B cell (primary cell): ENCODE measurements around the gene TBC1D23. TPM values are rescaled to one million over a fixed set of nuclear protein-coding genes. Genes with fewer than 3 reads are reported as not detected.

Experiments used
- ATAC-seq: fragments of 200-7000 bp; cut with Tn5 transposase; one replicate; pipeline ENCODE4 v1.10.0; 2021; ENCODE audit warnings: low read depth, mild to moderate bottlenecking, moderate number of reproducible peaks, moderate library complexity
- CTCF ChIA-PET: fragments of 350-600 bp; sonication (Branson Sonifier 250); formaldehyde crosslinking; loops from one replicate; lab custom pipeline; 2021; ENCODE audit warnings: antibody characterized with exemption, inconsistent platforms; lab: Charles Lee
- POLR2A ChIA-PET: fragments of 350-600 bp; sonication (Branson Sonifier 250); formaldehyde crosslinking; loops from one replicate; lab custom pipeline; 2021; ENCODE audit warnings: antibody characterized with exemption; lab: Charles Lee
- DNase-seq: peaks from one replicate; pipeline ENCODE4 v3.0.0; 2013
- H2AFZ ChIP-seq: 2 replicates; pipeline ENCODE4 v1.6.1; 2012; ENCODE audit warnings: mild to moderate bottlenecking, low read depth, low read length; ENCODE audit not compliant: insufficient read depth, poor library complexity, severe bottlenecking
- H3K27ac ChIP-seq, 2 donors: 1 replicate in 1 of 2; 2 replicates in 1 of 2; pipeline ENCODE4 v1.5.1; 2012 to 2013; ENCODE audit warnings: low read length in 2 of 2, mild to moderate bottlenecking in 2 of 2, moderate library complexity in 1 of 2
- H3K27me3 ChIP-seq, 4 experiments: fragments of 200-600 bp in 1 of 4; sonication (generic) in 1 of 4; replicated peaks in 1 of 4; 1 replicate in 2 of 4; 2 replicates in 2 of 4; pipeline versions ENCODE4 v1.6.1 to v1.7.0; 2013 to 2016; ENCODE audit warnings: low read length in 3 of 4, mild to moderate bottlenecking in 2 of 4, mixed read lengths in 1 of 4, moderate library complexity in 1 of 4; ENCODE audit not compliant: insufficient read depth in 4 of 4, control insufficient read depth in 3 of 4; ENCODE audit errors: control extremely low read depth in 1 of 4
- H3K36me3 ChIP-seq, 2 experiments: replicated peaks in 1 of 2; 1 replicate in 1 of 2; 2 replicates in 1 of 2; pipeline versions ENCODE4 v1.6.1 to v1.7.1; 2013; ENCODE audit warnings: low read length in 1 of 2; ENCODE audit not compliant: insufficient read depth in 2 of 2, control insufficient read depth in 1 of 2; ENCODE audit errors: control extremely low read depth in 1 of 2, extremely low read depth in 1 of 2
- H3K4me1 ChIP-seq, 2 donors: fragments of 200-600 bp in 1 of 2; sonication (generic) in 1 of 2; 1 replicate in 1 of 2; 2 replicates in 1 of 2; pipeline versions ENCODE4 v1.5.1 to v1.6.1; 2013 to 2017; ENCODE audit warnings: low read length in 2 of 2; ENCODE audit not compliant: control insufficient read depth in 2 of 2, insufficient read depth in 2 of 2
- H3K4me2 ChIP-seq: replicated peaks from 2 replicates; pipeline ENCODE3; 2012; ENCODE audit warnings: mild to moderate bottlenecking, low read depth, low read length; ENCODE audit not compliant: poor library complexity, severe bottlenecking
- H3K4me3 ChIP-seq, 5 experiments: fragments of 200-600 bp in 1 of 5; sonication (generic) in 1 of 5; 1 replicate in 3 of 5; 2 replicates in 2 of 5; pipeline versions ENCODE4 v1.5.1 to v1.7.0; 2011 to 2016; ENCODE audit warnings: low read length in 4 of 5, mild to moderate bottlenecking in 4 of 5, low read depth in 2 of 5, control low read depth in 1 of 5, moderate library complexity in 1 of 5; ENCODE audit not compliant: insufficient read depth in 1 of 5; ENCODE audit errors: control extremely low read depth in 1 of 5, extremely low read depth in 1 of 5
- H3K79me2 ChIP-seq: fragments of 200-600 bp; sonication (generic); one replicate; pipeline ENCODE4 v1.6.0; 2016; ENCODE audit warnings: low read length; ENCODE audit not compliant: control insufficient read depth, insufficient read depth
- H3K9ac ChIP-seq: fragments of 200-600 bp; sonication (generic); 2 replicates; pipeline ENCODE4 v1.6.1; 2017; ENCODE audit warnings: mild to moderate bottlenecking, low read length, moderate library complexity
- H3K9me3 ChIP-seq, 3 donors: one replicate each; pipeline versions ENCODE4 v1.6.1 to v1.7.1; 2013; ENCODE audit warnings: low read length in 2 of 3; ENCODE audit not compliant: control insufficient read depth in 2 of 3, insufficient read depth in 1 of 3; ENCODE audit errors: control extremely low read depth in 1 of 3
- H4K20me1 ChIP-seq: 2 replicates; pipeline ENCODE4 v1.6.0; 2012; ENCODE audit warnings: mild to moderate bottlenecking, low read length; ENCODE audit not compliant: insufficient read depth, control insufficient read depth, poor library complexity, severe bottlenecking
- H3K27ac Mint-ChIP-seq: one replicate; pipeline ENCODE4 v1.8.0; 2021; ENCODE audit warnings: mixed read lengths
- H3K27me3 Mint-ChIP-seq: one replicate; pipeline ENCODE4 v1.8.0; 2021; ENCODE audit warnings: mixed read lengths
- H3K4me1 Mint-ChIP-seq: one replicate; pipeline ENCODE4 v1.8.0; 2021; ENCODE audit warnings: mixed read lengths
- H3K4me3 Mint-ChIP-seq: one replicate; pipeline ENCODE4 v1.8.0; 2021; ENCODE audit warnings: mixed read lengths
- H3K9me3 Mint-ChIP-seq: one replicate; pipeline ENCODE4 v1.8.0; 2022; ENCODE audit warnings: mixed read lengths; ENCODE audit not compliant: insufficient read depth
- EZH2 ChIP-seq: IDR thresholded peaks from 2 replicates; pipeline ENCODE4 v1.6.1; 2012; ENCODE audit warnings: borderline replicate concordance, low read depth, mild to moderate bottlenecking, moderate library complexity, low read length; ENCODE audit not compliant: insufficient read depth, poor library complexity, severe bottlenecking
- WGBS: methylation state at CpG from one replicate; pipeline ENCODE4 v1.1.5; 2013; ENCODE audit warnings: missing lambda C conversion rate; ENCODE audit not compliant: insufficient coverage; 5-methylcytosine and 5-hydroxymethylcytosine counted together
- intact Hi-C: fragments of 100-400 bp; cut with micrococcal nuclease; formaldehyde crosslinking; loops from one replicate; pipeline ENCODE4 v1.10.0; 2022
- polyA plus RNA-seq: library from polyadenylated mRNA; depleted of rRNA; stranded (reverse); fragments of >200 nt; gene quantifications from 2 replicates; pipeline ENCODE4 v1.2.3, GENCODE V29; 2012
- total RNA-seq, 2 donors: library from RNA; stranded (reverse); fragments of 120-200 nt in 1 of 2; gene quantifications; 1 replicate in 1 of 2; 2 replicates in 1 of 2; pipeline versions ENCODE4 v1.2.3 to v1.2.4, GENCODE V29; 2013 to 2022
- TF ChIP-seq, protein P1 (sequence below): fragments of 200-600 bp; IDR thresholded peaks from one replicate; pipeline ENCODE4 v1.8.0; 2022; ENCODE audit warnings: antibody characterized with exemption, mild to moderate bottlenecking

Gene TBC1D23
- total and polyA plus RNA-seq, 2 donors (not counting 1 experiment from before 2014, with no cell fraction given): 7.2 to 36.5 TPM

DNA sequence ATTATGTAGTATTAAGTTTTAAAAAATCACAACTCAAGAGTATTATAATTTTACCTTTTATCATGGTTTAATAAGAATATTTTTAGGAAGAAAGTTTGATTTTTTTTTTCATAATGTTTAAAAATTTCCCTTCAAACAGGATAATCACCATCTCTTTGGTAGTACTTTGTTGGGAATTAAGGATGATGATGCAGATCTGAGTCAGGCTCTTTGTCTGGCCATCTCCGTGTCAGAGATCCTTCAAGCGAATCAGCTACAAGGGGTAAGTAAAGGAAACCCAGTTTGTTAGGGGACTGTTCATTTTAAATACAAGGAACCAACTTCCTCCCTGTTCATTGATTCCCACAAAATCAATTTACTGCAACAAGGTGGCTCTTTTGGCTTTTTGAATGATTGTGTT lies 37.0 kb downstream of the TBC1D23 start:
- intact Hi-C loops: no loop called here
- Mint-ChIP-seq H3K27me3 (no peaks in the 10 kb centered on the region), H3K27ac (no peak overlapping the region), H3K4me3 (no peak overlapping the region), H3K9me3 (no peaks in the 10 kb centered on the region), H3K4me1 (no peaks in the 10 kb centered on the region)
- Histone ChIP-seq H3K27ac (no peak overlapping the region), H3K4me3 (no peak overlapping the region), H3K36me3 (peaks cover 16 to 34% of the 10 kb centered on the region in 2 experiments), H3K79me2 (no peaks in the 10 kb centered on the region), H3K9ac (no peak overlapping the region), H3K4me2 (no peak overlapping the region), H2AFZ (no peak overlapping the region), H3K4me1 (no peaks in the 10 kb centered on the region), H3K27me3 (no peaks in the 10 kb centered on the region), H4K20me1 (no peaks in the 10 kb centered on the region), H3K9me3 (no peaks in the 10 kb centered on the region)
- ChIA-PET POLR2A (no interaction called here), CTCF (interaction anchor here (1.3 kb wide), 1 partner anchor 44 kb away, joined by 3 read pairs; no protein-coding TSS in a partner anchor)
- DNase-seq: no peak
- no CpG with 5 or more reads among the region's 2 CpGs for WGBS
- ATAC-seq: no peak
- TF ChIP-seq, protein P1, sequence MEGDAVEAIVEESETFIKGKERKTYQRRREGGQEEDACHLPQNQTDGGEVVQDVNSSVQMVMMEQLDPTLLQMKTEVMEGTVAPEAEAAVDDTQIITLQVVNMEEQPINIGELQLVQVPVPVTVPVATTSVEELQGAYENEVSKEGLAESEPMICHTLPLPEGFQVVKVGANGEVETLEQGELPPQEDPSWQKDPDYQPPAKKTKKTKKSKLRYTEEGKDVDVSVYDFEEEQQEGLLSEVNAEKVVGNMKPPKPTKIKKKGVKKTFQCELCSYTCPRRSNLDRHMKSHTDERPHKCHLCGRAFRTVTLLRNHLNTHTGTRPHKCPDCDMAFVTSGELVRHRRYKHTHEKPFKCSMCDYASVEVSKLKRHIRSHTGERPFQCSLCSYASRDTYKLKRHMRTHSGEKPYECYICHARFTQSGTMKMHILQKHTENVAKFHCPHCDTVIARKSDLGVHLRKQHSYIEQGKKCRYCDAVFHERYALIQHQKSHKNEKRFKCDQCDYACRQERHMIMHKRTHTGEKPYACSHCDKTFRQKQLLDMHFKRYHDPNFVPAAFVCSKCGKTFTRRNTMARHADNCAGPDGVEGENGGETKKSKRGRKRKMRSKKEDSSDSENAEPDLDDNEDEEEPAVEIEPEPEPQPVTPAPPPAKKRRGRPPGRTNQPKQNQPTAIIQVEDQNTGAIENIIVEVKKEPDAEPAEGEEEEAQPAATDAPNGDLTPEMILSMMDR: no peak
- TF ChIP-seq EZH2: no peak

DNA sequence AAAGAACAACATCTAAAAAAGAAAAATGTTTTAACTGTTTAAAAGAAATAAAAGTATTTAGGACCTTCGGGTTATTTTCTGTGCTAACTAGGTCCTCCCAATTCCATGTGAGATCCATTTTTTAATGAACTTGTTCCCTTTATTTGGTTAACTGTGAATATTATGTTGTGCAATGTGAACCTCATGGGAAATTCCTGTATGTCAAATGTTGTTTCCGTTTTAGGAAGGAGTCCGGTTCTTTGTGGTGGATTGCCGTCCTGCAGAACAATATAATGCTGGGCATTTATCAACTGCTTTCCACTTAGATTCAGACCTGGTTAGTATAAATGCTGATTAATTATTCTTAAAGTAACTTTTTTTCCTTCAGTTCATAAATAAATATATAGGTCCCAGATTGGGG lies 38.2 kb downstream of the TBC1D23 start:
- intact Hi-C loops: no loop called here
- Mint-ChIP-seq H3K4me3 (no peak overlapping the region), H3K9me3 (no peaks in the 10 kb centered on the region), H3K27me3 (no peaks in the 10 kb centered on the region), H3K27ac (no peak overlapping the region), H3K4me1 (no peaks in the 10 kb centered on the region)
- POLR2A ChIA-PET: no interaction called here
- H3K4me1 ChIP-seq: no peaks in the 10 kb centered on the region
- no peaks in the 10 kb centered on the region for H3K9me3 ChIP-seq
- no peak for ATAC-seq
- no CpG with 5 or more reads among the region's 4 CpGs for WGBS
- no peak overlapping the region for H3K27ac ChIP-seq
- TF ChIP-seq EZH2: no peak
- TF ChIP-seq, protein P1: no peak
- CTCF ChIA-PET: no interaction called here
- no peak overlapping the region for H3K9ac ChIP-seq
- H3K4me3 ChIP-seq: no peak overlapping the region
- no peaks in the 10 kb centered on the region for H3K79me2 ChIP-seq
- no peaks in the 10 kb centered on the region for H3K27me3 ChIP-seq
- no peak for DNase-seq
- no peaks in the 10 kb centered on the region for H4K20me1 ChIP-seq
- H3K4me2 ChIP-seq: no peak overlapping the region
- no peak overlapping the region for H2AFZ ChIP-seq
- H3K36me3 ChIP-seq: peaks cover 17 to 34% of the 10 kb centered on the region in 2 experiments
